Smooth muscle cell of the brain vasculature (primary cell): ENCODE measurements around the gene MORN1.

Experiments used
- DNase-seq: peaks from one replicate; pipeline ENCODE4 v3.0.0-alpha.2; 2012; ENCODE audit warnings: low read depth, low spot score

Gene MORN1

DNA sequence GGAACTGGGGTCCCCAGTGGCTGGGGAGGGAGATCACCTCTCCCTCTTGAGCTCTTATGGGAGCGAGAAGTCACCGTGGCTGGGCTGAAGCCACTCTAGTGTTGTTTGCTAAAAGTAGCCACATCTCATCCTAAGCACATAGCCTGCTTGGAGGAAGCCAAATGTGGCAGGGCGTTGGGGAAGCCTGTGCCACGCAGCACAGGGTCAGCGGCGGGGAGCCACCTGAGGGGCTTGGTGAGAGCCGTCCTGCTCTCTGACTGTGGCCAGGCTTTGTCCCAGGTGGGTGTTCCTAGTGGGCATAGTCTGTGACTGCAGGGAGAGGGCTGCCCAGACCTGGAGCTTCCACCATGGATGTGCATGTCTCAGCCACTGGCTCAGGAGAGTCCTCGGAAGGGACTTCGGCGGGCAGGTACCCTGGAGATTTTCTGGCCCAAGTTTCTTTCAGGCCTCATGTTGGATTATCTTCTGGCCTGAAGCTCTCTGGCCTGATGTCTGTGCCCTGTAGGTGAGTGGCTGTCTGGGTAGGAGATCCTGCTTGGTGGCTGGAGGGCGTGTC lies 38.9 kb downstream of the MORN1 start:
- no peak for DNase-seq

GRCh38 chr1:2351723-2352122 lies 39.6 kb downstream of the MORN1 start:
- DNase-seq, result no peak

- no peak for DNase-seq
Measured at GRCh38 chr1:2350911-2351655, 40.3 kb downstream of the MORN1 start.

DNA sequence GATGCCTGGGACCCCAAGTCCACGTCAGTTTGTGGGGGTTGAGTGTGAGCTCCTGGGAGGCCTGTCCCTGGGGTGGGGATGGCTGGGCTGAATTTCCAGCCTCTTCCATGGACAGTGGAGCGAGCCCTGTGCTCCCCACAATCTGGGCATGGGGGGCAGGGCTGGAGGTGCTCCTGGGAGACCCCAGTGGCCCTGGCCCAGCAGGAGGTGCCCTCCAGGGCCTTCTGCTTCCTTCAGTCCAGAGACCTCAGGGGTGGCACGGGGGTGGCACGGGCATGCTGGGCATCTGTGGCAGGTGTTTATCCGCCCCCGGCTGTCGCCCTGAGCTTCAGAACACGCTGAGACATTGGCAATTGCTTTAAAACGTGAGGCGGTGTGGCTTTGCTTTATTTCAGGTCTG lies 40.9 kb downstream of the MORN1 start:
- no peak for DNase-seq

DNA sequence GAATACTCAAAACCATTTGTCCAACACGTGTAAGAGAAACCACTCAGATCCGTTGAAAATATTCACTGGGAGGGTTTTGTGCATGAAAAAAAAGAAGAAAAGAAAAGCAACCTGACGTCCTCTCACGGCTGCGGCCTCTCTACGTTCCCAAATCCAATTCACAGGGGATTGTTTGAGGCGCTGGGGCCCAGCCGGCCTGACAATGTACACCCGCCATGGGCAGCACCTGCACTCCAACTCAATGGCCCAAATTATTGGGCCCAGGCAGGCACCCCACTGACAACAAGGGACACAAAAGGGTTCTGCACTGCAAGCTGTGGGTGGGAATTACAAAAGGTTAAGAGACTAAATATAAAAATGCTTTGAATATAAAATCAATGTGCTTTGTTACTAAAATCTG lies 41.5 kb downstream of the MORN1 start:
- DNase-seq, result no peak

- DNase-seq, result no peak
Measured at GRCh38 chr1:2348346-2349325, 42.7 kb downstream of the MORN1 start.

DNA sequence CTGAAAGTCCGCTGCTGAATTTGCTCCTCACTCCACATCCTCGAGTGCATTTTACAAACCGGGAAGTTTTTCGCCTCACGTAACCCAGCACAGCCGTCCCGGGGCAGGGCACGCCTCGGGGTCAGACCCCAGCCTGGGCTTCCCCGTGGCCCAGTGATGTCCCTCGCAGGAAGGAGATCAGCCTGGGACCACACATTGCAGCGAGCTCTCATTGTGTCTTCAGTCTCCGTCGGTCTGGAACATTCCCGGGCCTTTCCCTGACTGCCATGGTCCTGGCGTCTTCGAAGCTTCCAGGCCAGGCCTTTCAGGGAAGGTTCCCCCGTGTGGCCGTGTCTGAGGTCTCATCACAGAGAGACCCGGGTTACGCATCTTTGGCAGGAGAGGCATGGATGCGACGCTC lies 43.5 kb downstream of the MORN1 start:
- DNase-seq, result no peak

- no peak for DNase-seq
Measured at GRCh38 chr1:2347409-2347785, 44.0 kb downstream of the MORN1 start.

GRCh38 chr1:2346691-2347408 lies 44.5 kb downstream of the MORN1 start:
- DNase-seq, result no peak

DNA sequence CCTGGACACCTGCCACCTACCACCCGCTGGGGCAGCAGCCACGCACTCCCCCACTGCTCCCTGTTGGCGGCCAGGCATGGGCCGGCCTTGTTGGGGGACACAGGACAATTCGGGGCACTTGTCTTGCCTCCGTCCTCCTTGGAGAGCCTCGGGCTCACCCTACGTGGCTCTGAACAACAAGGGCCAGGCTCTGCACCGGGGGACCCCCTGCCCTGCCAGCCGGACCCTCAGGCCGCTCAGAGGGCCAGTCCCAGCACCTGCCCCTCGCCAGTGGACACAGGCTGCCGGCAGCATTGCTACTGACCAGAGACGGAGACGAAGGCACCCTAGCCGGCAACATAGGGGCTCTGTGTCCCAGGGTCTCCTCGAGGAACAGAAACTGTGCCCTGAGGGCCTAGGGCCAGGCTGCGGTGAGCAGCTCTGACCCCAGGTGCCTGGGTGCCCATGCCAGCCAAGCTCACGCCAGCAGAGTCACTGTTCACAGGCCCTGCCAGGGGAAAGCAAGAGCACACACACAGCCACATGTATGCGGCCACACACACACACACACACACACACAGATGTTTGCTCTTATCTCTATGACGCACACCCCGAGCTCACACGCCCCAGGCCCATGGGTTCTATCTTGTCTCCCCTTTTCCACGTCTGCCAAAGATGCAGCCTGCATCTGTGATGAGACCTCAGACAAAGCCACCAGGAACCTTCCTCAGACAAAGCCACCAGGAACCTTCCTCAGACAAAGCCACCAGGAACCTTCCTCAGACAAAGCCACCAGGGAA lies 45.9 kb downstream of the MORN1 start:
- DNase-seq, result no peak

DNA sequence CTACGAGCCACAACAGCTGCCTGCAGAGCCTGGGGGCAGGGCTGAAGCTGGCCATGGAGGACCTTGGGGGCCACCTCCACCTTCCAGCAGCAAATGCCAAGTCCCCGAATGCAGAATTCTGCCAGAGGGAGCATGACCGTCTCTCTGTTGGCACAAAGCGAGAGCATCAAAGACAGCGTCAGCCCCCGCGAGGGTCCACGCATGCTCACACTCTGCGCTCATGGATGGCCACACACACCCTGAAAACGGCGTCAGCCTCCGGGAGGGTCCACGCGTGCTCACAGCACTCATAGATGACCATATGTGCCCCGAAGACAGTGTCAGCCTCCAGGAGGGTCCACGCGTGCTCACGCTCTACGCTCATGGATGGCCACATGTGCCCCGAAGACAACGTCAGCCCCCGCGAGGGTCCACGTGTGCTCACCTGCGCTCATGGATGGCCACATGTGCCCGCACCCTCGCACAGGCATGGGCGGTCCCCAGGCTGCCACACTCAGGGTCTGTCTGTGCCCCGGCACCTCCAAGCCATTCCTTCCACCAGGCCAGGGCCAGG lies 46.5 kb downstream of the MORN1 start:
- DNase-seq, result no peak

DNA sequence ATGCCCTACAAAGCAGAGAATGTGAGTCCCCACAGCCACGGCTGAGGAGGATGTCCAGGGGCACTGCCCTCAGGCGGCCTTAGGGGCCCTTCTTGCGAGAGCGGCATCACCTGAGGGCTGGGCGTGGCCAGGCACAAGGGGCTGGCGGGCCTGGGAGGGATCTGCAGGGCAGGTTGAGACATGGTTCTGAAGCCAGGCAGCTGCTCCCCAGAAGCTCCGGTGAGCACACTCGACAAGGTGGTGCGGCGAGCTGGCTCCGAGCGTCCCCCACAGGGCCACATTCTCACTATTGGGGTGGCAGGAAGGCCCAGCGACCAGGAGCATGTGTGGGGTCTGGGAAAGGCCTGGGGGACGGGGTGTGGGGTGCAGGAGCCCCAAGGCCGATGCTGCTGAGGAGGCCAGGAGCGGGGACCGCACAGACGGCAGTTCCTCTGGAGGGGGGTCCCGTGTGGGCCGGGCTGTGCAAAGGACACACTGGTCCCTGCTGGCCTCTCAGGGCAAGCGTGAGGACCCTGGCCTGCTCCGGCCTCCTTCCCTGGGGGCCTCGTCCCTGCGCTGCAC lies 47.2 kb downstream of the MORN1 start:
- no peak for DNase-seq

DNA sequence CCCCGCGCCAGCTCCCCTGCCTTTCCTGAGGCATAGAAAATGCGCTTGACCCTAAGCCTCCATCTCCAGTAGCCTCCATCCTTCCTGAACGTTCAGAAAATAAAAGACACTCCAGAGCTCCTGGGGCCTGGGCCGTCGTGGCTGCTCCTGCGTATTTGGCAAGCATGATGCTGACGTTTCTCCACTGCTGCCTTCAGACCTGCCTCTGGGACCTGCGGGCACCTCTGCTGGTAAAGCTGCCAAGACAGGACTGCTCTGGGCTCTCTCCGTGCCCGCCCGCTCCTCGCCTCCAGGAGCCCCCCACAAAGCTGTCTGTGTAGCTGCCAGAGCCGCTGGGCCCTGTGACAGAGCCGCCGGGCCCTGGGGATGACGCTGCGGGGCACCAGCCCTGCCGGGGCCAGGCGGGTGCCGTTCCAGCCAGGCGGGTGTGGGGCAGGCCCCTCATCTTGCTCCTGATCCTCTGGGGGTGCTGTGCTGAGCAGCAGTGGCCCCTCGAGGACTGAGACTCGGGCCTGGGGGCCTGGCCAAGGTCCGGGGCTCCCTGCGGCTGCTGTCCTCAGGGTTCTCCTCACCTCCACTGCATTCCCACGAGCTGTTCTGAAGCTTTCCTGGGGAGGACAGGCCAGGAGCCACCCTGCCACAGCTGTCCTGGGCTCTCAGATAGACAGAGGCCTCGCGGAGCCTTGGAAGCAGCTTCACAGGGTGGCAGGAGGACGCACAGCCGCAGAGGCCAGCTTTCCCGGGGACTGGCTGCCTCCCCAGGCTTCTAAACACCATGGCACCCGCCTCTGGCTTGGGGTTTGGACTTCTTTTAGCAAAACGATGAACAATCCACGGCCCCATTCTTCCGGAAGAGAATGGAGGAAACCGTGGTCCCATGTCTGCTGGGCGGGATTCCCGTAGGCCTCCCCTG lies 48.1 kb downstream of the MORN1 start:
- DNase-seq, result no peak

- no peak for DNase-seq
Measured at GRCh38 chr1:2342384-2343022, 48.9 kb downstream of the MORN1 start.

- DNase-seq, result no peak
Measured at GRCh38 chr1:2341706-2342383, 49.5 kb downstream of the MORN1 start.

GRCh38 chr1:2340918-2341254 lies 50.5 kb downstream of the MORN1 start:
- no peak for DNase-seq

GRCh38 chr1:2340086-2340917 lies 51.1 kb downstream of the MORN1 start:
- no peak for DNase-seq
